Mucosa of descending colon (tissue), 3 donors: ENCODE results near the gene PRRG2. TPM values are rescaled to one million over a fixed set of nuclear protein-coding genes. Genes with fewer than 3 reads are reported as not detected.

ENCODE experiments used
- ATAC-seq: fragments of 200-7000 bp; cut with Tn5 transposase; one replicate; pipeline ENCODE4 v1.9.1; 2020; ENCODE audit warnings: mild to moderate bottlenecking, moderate library complexity
- DNase-seq, 3 donors: peaks; one replicate each; pipeline ENCODE4 v3.0.0-alpha.2; 2020
- H3K36me3 ChIP-seq: fragments of 200-600 bp; one replicate; pipeline ENCODE4 v1.8.0; 2021; ENCODE audit warnings: low read depth, mild to moderate bottlenecking
- H3K4me1 ChIP-seq: fragments of 200-600 bp; one replicate; pipeline ENCODE4 v1.8.0; 2021; ENCODE audit warnings: low read depth, mild to moderate bottlenecking
- H3K4me3 ChIP-seq: fragments of 200-600 bp; one replicate; pipeline ENCODE4 v1.8.0; 2021; ENCODE audit warnings: mild to moderate bottlenecking
- H3K9me3 ChIP-seq: fragments of 200-600 bp; one replicate; pipeline ENCODE4 v1.8.0; 2021; ENCODE audit warnings: mild to moderate bottlenecking
- intact Hi-C, 2 donors: fragments of 100-400 bp; cut with DNase I in 1 of 2; cut with micrococcal nuclease in 1 of 2; formaldehyde crosslinking; loops; one replicate each; pipeline versions ENCODE4 v1.11.0 to v1.11.1; 2022; cut with DNase I, micrococcal nuclease
- total RNA-seq, 3 donors: library from RNA; stranded (reverse); fragmentation: NEBNext Ultra II Directional in 2 of 3; extraction: Animal tissue kit (Norgen Biotek cat#: 25700) in 2 of 3; gene quantifications; one replicate each; pipeline versions ENCODE4 v1.2.1 to v1.2.4, GENCODE V29; 2021 to 2023
- TF ChIP-seq, protein P1 (sequence below): fragments of 200-600 bp; IDR thresholded peaks from one replicate; pipeline ENCODE4 v1.8.0; 2022; ENCODE audit warnings: antibody characterized with exemption, mild to moderate bottlenecking
- donor health status: DM: no; HTN: no; CAD: no; lungs with moderate emphysema.
- donor health status: DM: no; HTN: no; CAD: no.
- donor health status: DM: no; HTN: yes; CAD: no.

PRRG2 gene
- total RNA-seq, 3 donors from 2014 or later: 9.1 to 25.1 (median 18.9) TPM

DNA sequence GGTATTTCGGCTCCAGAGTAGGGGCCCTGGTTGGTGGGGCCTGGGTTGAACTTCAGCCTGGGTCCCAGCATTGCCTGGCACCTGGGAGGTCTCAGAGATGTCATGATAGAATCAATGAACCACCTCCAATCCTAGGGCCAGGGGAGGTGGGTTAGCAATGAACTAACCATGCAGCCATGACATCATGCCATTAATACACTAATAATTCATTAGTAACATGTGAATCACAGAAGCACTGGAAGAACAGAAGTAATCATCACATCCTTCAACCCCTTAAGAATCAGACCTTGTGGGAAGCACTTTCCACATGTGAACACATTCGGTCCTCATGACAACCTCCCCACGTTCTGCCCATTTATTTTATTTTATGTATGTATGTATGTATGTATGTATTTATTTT is 7.7 kb upstream of the PRRG2 start:
- no peak for DNase-seq
- H3K4me1 ChIP-seq: peaks cover 29% of the 10 kb centered on the region
- no peak overlapping the region for H3K4me3 ChIP-seq
- H3K9me3 ChIP-seq: no peaks in the 10 kb centered on the region
- no peak for ATAC-seq
- intact Hi-C loops: no loop called here
- TF ChIP-seq, protein P1, sequence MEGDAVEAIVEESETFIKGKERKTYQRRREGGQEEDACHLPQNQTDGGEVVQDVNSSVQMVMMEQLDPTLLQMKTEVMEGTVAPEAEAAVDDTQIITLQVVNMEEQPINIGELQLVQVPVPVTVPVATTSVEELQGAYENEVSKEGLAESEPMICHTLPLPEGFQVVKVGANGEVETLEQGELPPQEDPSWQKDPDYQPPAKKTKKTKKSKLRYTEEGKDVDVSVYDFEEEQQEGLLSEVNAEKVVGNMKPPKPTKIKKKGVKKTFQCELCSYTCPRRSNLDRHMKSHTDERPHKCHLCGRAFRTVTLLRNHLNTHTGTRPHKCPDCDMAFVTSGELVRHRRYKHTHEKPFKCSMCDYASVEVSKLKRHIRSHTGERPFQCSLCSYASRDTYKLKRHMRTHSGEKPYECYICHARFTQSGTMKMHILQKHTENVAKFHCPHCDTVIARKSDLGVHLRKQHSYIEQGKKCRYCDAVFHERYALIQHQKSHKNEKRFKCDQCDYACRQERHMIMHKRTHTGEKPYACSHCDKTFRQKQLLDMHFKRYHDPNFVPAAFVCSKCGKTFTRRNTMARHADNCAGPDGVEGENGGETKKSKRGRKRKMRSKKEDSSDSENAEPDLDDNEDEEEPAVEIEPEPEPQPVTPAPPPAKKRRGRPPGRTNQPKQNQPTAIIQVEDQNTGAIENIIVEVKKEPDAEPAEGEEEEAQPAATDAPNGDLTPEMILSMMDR: no peak
- H3K36me3 ChIP-seq: no peaks in the 10 kb centered on the region

DNA sequence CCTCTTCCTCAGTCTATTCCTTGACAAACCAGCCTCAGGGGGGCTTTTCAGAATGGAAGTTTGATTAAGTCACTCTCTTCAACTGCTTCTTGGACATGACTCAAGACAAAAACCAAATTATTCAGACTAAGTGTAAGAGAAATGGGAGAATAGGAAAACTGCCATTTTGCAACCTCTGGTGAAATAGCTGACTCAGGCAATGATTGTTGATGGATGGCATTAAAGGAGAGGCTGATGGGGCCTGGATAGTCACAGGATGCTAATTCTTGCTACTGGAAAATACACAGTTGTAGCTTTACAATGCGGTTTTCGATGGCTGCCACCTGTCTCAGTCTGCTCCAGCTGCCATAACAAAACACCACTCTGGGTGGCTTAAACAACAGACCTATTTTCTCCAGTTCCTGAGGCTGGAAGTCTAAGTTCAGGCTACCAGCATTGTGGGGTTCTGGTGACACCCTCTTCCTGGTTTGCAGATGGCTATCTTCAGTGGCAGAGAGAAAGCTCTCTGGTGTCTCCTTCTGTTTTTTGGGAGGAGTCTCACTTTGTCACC is 6.8 kb upstream of the PRRG2 start:
- TF ChIP-seq, protein P1: no peak
- intact Hi-C loops: no loop called here
- Histone ChIP-seq H3K4me1 (peaks cover 26% of the 10 kb centered on the region), H3K4me3 (no peak overlapping the region), H3K36me3 (no peaks in the 10 kb centered on the region), H3K9me3 (no peaks in the 10 kb centered on the region)
- ATAC-seq (no peak), DNase-seq (no peak)

DNA sequence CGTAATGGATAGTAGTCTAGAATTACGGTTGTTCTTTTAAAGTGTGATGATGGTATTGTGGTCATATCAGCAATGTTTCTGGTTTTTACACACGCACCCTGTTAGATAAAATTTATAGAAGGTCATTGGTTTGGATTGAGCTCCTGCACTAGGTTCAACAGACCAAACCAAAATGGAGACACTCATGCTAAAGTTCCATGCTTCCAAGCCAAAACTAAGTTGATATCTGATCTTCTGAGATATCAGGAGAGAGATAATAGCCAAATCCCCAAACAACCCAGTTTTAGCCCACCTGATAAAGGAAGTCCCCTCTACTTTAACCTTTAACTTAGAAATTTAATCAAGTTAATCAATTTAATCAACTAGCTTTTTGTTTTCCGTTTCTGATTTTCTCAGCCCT is 1.9 kb upstream of the PRRG2 start:
- TF ChIP-seq, protein P1: no peak
- H3K36me3 ChIP-seq: no peaks in the 10 kb centered on the region
- no peak for DNase-seq
- H3K4me1 ChIP-seq: peaks cover 9% of the 10 kb centered on the region
- intact Hi-C loops: no loop called here
- H3K9me3 ChIP-seq: no peaks in the 10 kb centered on the region
- no peak for ATAC-seq
- no peak overlapping the region for H3K4me3 ChIP-seq

DNA sequence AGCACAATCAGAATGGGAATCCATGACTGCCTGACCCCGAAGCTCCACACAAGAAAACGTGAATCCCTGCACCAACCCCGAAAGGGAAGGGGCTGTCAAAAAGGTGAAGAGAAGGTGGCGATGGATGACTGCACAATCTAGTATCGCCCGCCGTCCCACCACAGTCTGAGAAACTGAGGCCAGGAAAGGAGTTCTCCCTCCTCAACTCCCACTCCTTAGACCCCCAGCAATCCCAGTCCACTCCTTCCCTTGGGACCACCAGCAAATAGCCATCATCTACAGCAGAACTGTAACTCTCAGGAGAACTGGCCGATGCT is 1.2 kb upstream of the PRRG2 start:
- no peak for ATAC-seq
- intact Hi-C loops: loop anchor here in 1 of 2 donors (10.0 kb wide), 1 partner anchor 105 kb away; the partner anchor contains the start of gene ADM5

DNA sequence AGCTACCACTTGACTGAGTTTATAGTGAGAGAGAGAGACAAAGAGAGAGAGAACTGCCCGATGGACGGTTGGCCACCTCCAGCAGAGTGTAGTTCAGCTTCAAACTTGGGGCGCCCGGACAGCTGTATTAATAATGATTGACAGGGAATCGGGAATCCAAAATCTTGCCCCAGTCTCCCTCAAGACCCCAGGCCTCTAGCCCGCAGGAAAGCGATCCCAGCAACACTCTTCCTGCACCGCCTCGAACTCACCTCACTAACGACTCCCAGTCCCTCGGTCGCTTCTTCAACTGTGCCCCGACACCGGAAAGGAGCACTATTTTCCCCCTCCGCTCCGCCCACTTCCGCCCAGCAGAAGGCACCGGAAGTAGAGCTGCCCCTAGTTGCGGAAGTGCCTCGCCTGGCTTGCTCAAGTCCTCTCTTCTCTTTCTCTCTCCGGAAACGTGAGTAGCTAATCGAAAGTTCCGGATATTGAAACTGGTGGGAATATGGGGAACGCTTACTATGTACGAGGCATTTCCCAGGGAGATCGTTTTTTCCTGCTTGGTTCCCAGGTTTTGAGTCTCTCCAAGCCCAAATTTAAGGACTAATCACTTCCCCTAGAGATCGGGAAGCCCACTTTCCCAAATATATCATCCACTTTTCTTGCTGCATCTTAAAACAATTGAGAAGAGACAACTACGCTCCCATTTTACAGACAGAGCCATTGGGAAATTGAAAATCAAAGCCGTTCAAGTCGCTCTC is 681 bp upstream of the PRRG2 start, which contains the start of gene NOSIP:
TSS of gene NOSIP (minus strand) at position 293 of the 743 bp plus-strand sequence. CDS start 19,865 bp downstream, outside the sequence.
- peak; percentile 98 for ATAC-seq
- DNase-seq: peak; percentile 96 to 97 (median 97)
- peaks cover 9% of the 10 kb centered on the region for H3K4me1 ChIP-seq
- H3K4me3 ChIP-seq: peak within 1 kb of the TSS; percentile 52
- intact Hi-C loops: loop anchor here in 1 of 2 donors (10.0 kb wide), 1 partner anchor 104 kb away; the partner anchor contains the start of gene ADM5
- TF ChIP-seq, protein P1: no peak
- H3K9me3 ChIP-seq: no peaks in the 10 kb centered on the region
- H3K36me3 ChIP-seq: no peaks in the 10 kb centered on the region

More for the DNA sequence above, 1.2 kb upstream of the PRRG2 start:
- DNase-seq: peak in 1 of 3 donors; percentile 31
- Histone ChIP-seq H3K4me3 (peak overlapping the region; percentile 52), H3K4me1 (peaks cover 9% of the 10 kb centered on the region), H3K9me3 (no peaks in the 10 kb centered on the region), H3K36me3 (no peaks in the 10 kb centered on the region)
- TF ChIP-seq, protein P1: no peak
